ENCODE data around the gene CDK4.

DNA sequence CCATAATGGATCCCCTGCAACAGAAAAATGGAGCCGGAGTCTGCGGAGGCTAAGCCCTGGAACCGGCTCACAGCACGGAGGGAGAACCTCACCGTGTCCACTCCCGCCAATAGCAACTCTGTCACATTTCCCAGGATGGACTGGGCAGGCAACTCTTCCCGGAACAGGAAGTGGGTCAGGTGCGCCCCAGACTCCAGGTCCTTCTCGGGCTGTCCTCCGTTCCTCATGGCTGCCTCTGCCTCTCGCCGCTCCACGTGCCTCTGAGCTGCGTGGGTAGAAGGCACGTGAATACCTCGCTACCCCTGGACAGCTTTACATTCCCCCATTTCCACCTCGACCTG lies 12.5 kb upstream of the CDK4 start:
- TF ChIP-seq, protein P1, sequence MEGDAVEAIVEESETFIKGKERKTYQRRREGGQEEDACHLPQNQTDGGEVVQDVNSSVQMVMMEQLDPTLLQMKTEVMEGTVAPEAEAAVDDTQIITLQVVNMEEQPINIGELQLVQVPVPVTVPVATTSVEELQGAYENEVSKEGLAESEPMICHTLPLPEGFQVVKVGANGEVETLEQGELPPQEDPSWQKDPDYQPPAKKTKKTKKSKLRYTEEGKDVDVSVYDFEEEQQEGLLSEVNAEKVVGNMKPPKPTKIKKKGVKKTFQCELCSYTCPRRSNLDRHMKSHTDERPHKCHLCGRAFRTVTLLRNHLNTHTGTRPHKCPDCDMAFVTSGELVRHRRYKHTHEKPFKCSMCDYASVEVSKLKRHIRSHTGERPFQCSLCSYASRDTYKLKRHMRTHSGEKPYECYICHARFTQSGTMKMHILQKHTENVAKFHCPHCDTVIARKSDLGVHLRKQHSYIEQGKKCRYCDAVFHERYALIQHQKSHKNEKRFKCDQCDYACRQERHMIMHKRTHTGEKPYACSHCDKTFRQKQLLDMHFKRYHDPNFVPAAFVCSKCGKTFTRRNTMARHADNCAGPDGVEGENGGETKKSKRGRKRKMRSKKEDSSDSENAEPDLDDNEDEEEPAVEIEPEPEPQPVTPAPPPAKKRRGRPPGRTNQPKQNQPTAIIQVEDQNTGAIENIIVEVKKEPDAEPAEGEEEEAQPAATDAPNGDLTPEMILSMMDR (IDR thresholded peaks at IDR 0.05) = no peak
- TF ChIP-seq POLR2A (IDR thresholded peaks at IDR 0.05) = no peak

All from lower leg skin (tissue), 3 donors.